Ascending aorta (tissue), 2 donors: ENCODE results near the gene TTC21A. TPM values are rescaled to one million over a fixed set of nuclear protein-coding genes. Genes with fewer than 3 reads are reported as not detected.

Source experiments
- DNase-seq, 2 donors: peaks; one replicate each; pipeline ENCODE4 v3.0.0-alpha.2; 2019; ENCODE audit warnings: low spot score in 2 of 2
- H3K27ac ChIP-seq, 2 donors: fragments of 200-600 bp; sonication (generic); one replicate each; pipeline ENCODE4 v1.5.1; 2016 to 2017; ENCODE audit warnings: mild to moderate bottlenecking in 1 of 2
- H3K27me3 ChIP-seq: fragments of 200-600 bp; sonication (generic); one replicate; pipeline ENCODE4 v1.5.1; 2017
- H3K36me3 ChIP-seq, 2 donors: fragments of 200-600 bp; sonication (generic); one replicate each; pipeline ENCODE4 v1.5.1; 2016
- H3K4me1 ChIP-seq, 2 donors: fragments of 200-600 bp; sonication (generic); one replicate each; pipeline ENCODE4 v1.5.1; 2016 to 2017; ENCODE audit warnings: mild to moderate bottlenecking in 1 of 2
- H3K4me3 ChIP-seq, 2 donors: fragments of 200-600 bp; sonication (generic); one replicate each; pipeline ENCODE4 v1.5.1; 2016 to 2017; ENCODE audit warnings: mild to moderate bottlenecking in 1 of 2
- H3K9me3 ChIP-seq, 2 donors: fragments of 200-600 bp; sonication (generic); one replicate each; pipeline ENCODE4 v1.5.1; 2016
- CTCF ChIP-seq, 3 experiments: fragments of 200-600 bp in 2 of 3; fragments of 450-650 bp in 1 of 3; sonication (generic) in 2 of 3; IDR thresholded peaks; one replicate each; pipeline ENCODE4 v1.5.1; 2016 to 2019; ENCODE audit warnings: antibody characterized with exemption in 3 of 3, mild to moderate bottlenecking in 1 of 3, moderate library complexity in 1 of 3
- intact Hi-C: fragments of 100-400 bp; cut with DNase I; formaldehyde crosslinking; loops from one replicate; pipeline ENCODE4 v1.15.1; 2023
- total RNA-seq: library from RNA; depleted of rRNA; stranded (reverse); fragments of >200 nt; gene quantifications from one replicate; pipeline ENCODE4 v1.1.0, GENCODE V29; 2016

The TTC21A gene
- total RNA-seq, 1 donor from 2014 or later, result 0.43 TPM

- Histone ChIP-seq H3K4me3 (no peak overlapping the region), H3K36me3 (peaks cover 46 to 59% of the 10 kb centered on the region in 2 donors), H3K27me3 (no peaks in the 10 kb centered on the region), H3K27ac (no peak overlapping the region), H3K4me1 (peaks cover 0 to 11% of the 10 kb centered on the region in 2 donors), H3K9me3 (no peaks in the 10 kb centered on the region)
- intact Hi-C loops, result loop anchor here (2.0 to 10.0 kb wide), 2 partner anchors 189 to 285 kb away; partner anchors contain the start of gene SLC25A38
- TF ChIP-seq CTCF (IDR thresholded peaks at IDR 0.05), result no peak
- DNase-seq, result no peak
These were observed 7.6 kb upstream of the TTC21A start for GRCh38 chr3:39099738-39100499.

DNA sequence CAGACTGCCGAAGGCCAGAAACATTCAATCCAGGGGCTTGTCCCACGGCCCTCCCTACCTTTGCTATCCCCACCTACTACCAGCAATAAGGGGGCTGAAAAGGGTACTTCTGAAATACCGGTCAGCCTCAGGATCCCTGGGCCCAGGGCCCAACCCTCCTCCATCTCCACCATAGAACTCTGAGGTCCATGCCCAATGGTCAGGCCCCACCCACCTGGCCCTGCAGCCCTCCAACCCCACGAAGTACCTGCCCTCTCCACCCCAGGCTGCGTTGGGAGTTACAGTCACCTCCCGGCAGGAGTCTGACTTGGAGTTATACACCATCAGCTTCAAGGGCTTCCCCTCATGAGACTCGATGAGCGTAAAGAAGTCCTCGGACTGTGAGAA is 7.0 kb upstream of the TTC21A start:
- intact Hi-C loops, result loop anchor here (2.0 to 10.0 kb wide), 2 partner anchors 188 to 284 kb away; partner anchors contain the start of gene SLC25A38
- H3K9me3 ChIP-seq, result no peaks in the 10 kb centered on the region
- no peaks in the 10 kb centered on the region for H3K27me3 ChIP-seq
- H3K27ac ChIP-seq, result no peak overlapping the region
- no peak for DNase-seq
- no peak overlapping the region for H3K4me3 ChIP-seq
- H3K4me1 ChIP-seq, result peaks cover 0 to 16% of the 10 kb centered on the region in 2 donors
- no peak for TF ChIP-seq CTCF (IDR thresholded peaks at IDR 0.05)
- H3K36me3 ChIP-seq, result peaks cover 45 to 53% of the 10 kb centered on the region in 2 donors

- no peaks in the 10 kb centered on the region for H3K9me3 ChIP-seq
- intact Hi-C loops, result loop anchor here (2.0 to 10.0 kb wide), 2 partner anchors 188 to 284 kb away; partner anchors contain the start of gene SLC25A38
- H3K4me1 ChIP-seq, result peaks cover 0 to 21% of the 10 kb centered on the region in 2 donors
- no peaks in the 10 kb centered on the region for H3K27me3 ChIP-seq
- peaks cover 40 to 46% of the 10 kb centered on the region in 2 donors for H3K36me3 ChIP-seq
- TF ChIP-seq CTCF (IDR thresholded peaks at IDR 0.05), result peak; percentile 36 to 57 (median 36)
- H3K27ac ChIP-seq, result no peak overlapping the region
- no peak for DNase-seq
- no peak overlapping the region for H3K4me3 ChIP-seq
These were observed 6.3 kb upstream of the TTC21A start for GRCh38 chr3:39101022-39101689.

DNA sequence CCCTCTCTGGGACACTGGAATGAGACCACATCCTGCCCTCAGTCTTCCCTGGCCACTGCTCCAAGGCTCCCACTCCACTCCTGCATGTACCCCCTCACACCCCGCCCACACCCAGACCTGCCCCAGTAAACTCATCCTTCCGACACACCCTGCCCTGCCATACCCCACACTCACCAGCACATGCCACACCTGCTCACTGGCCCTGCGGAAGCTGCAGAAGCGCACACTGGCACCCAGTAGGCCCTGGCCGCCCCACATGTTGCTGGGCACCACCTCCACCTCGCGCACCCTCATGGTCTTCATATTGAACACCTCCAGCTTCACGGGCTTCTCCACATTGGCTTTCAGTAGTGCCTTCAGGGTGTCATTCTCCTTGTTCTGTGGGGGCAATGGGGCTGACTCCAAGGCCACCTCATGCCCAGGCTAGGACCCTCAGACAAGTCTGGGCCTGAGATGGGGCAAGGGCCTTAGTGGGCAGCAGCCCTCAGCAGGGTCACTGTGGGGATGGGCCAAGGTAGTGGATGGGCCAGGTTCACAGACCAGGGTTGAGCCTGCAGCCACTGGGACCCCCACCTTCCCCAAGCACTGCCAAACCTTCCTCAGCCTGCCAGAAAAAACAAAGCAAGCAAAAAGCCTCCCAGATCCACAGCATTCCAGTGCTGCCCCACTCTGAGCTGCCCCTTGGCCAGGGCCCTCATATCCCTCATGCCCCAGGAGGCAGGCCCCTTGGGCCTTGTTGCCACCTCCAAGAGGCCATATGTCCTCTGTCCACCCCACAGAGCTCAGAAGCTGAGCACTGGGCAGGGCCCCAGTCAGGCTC is 4.8 kb upstream of the TTC21A start:
- Histone ChIP-seq H3K9me3 (no peaks in the 10 kb centered on the region), H3K4me3 (no peak overlapping the region), H3K4me1 (peaks cover 0 to 21% of the 10 kb centered on the region in 2 donors), H3K27me3 (no peaks in the 10 kb centered on the region), H3K27ac (peak overlapping the region; percentile 17 to 54), H3K36me3 (peaks cover 27 to 32% of the 10 kb centered on the region in 2 donors)
- intact Hi-C loops, result loop anchor here (10.0 kb wide), 1 partner anchor 282 kb away; the partner anchor contains the start of gene SLC25A38
- no peak for TF ChIP-seq CTCF (IDR thresholded peaks at IDR 0.05)
- DNase-seq, result no peak

DNA sequence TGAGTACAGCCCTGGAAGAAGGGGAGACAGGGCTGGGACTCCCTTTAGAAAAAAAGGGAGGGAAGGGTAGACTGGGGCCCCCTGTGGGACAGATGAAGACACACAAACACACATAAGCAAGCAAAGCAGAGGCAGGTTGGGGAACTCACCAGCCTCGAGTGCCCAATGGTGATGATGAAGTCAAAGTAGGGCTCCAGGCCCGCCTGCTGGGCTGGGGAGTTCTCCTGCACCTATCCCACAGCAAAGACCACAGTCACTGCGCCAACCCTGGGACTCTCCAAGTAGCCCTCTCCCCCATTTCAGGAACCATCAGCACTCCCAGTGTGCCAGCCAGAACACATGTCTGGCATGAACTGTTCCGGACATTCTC is 4.2 kb upstream of the TTC21A start:
- peaks cover 22 to 26% of the 10 kb centered on the region in 2 donors for H3K36me3 ChIP-seq
- no peak overlapping the region for H3K4me3 ChIP-seq
- no peaks in the 10 kb centered on the region for H3K27me3 ChIP-seq
- no peak for DNase-seq
- H3K9me3 ChIP-seq, result no peaks in the 10 kb centered on the region
- H3K4me1 ChIP-seq, result peaks cover 0 to 21% of the 10 kb centered on the region in 2 donors
- peak overlapping the region; percentile 17 to 54 for H3K27ac ChIP-seq
- intact Hi-C loops, result loop anchor here (10.0 kb wide), 1 partner anchor 281 kb away; the partner anchor contains the start of gene SLC25A38
- TF ChIP-seq CTCF (IDR thresholded peaks at IDR 0.05), result no peak
